Mesendoderm (in vitro differentiated cells): ENCODE data around the gene ZSWIM8.
"Not testable (repeated sequence)": the region's sequence is repeated elsewhere in the genome, so short reads cannot be mapped to it uniquely, and the experiment has no call there.

Source experiments
- DNase-seq: peaks from one replicate; pipeline ENCODE4 v3.0.0; 2013
- H2AK5ac ChIP-seq: 2 replicates; pipeline ENCODE4 v1.6.1; 2013; ENCODE audit warnings: low read length, inconsistent platforms
- H2BK120ac ChIP-seq: 2 replicates; pipeline ENCODE4 v1.6.1; 2013; ENCODE audit warnings: low read depth, mild to moderate bottlenecking, low read length, moderate library complexity, mixed read lengths
- H2BK15ac ChIP-seq: replicated peaks from 2 replicates; pipeline ENCODE4 v1.6.1; 2013; ENCODE audit warnings: low read depth, mild to moderate bottlenecking, moderate library complexity
- H2BK5ac ChIP-seq: 2 replicates; pipeline ENCODE4 v1.6.1; 2013; ENCODE audit warnings: low read length, inconsistent platforms
- H3K18ac ChIP-seq: 2 replicates; pipeline ENCODE4 v1.6.1; 2013; ENCODE audit warnings: mild to moderate bottlenecking, low read length, mixed read lengths
- H3K23ac ChIP-seq: one replicate; pipeline ENCODE4 v1.6.1; 2013; ENCODE audit warnings: low read length
- H3K27ac ChIP-seq: 2 replicates; pipeline ENCODE4 v1.5.1; 2013; ENCODE audit warnings: low read depth, mild to moderate bottlenecking, inconsistent platforms, low read length, moderate library complexity
- H3K27me3 ChIP-seq: 2 replicates; pipeline ENCODE4 v1.6.1; 2013; ENCODE audit warnings: low read length, control low read depth, mild to moderate bottlenecking, inconsistent platforms; ENCODE audit not compliant: insufficient read depth, poor library complexity
- H3K36me3 ChIP-seq: 2 replicates; pipeline ENCODE4 v1.6.1; 2013; ENCODE audit warnings: low read length, inconsistent platforms; ENCODE audit not compliant: control insufficient read depth, insufficient read depth
- H3K4ac ChIP-seq: one replicate; pipeline ENCODE4 v1.6.1; 2013; ENCODE audit warnings: low read depth, mild to moderate bottlenecking, low read length, moderate library complexity
- H3K4me1 ChIP-seq: 2 replicates; pipeline ENCODE4 v1.6.1; 2013; ENCODE audit warnings: low read depth, low read length, inconsistent platforms; ENCODE audit not compliant: control insufficient read depth
- H3K4me2 ChIP-seq: 2 replicates; pipeline ENCODE4 v1.6.1; 2013; ENCODE audit warnings: low read length
- H3K4me3 ChIP-seq: 2 replicates; pipeline ENCODE4 v1.5.1; 2013; ENCODE audit warnings: mild to moderate bottlenecking, low read length
- H3K56ac ChIP-seq: one replicate; pipeline ENCODE4 v1.6.1; 2013; ENCODE audit warnings: low read length
- H3K79me1 ChIP-seq: 2 replicates; pipeline ENCODE4 v1.6.1; 2013; ENCODE audit warnings: low read length, inconsistent platforms
- H3K79me2 ChIP-seq: 2 replicates; pipeline ENCODE4 v1.6.1; 2013; ENCODE audit warnings: mild to moderate bottlenecking, low read length; ENCODE audit not compliant: control insufficient read depth, insufficient read depth
- H3K9ac ChIP-seq: 2 replicates; pipeline ENCODE4 v1.6.1; 2013; ENCODE audit warnings: low read length, inconsistent platforms
- H4K5ac ChIP-seq: one replicate; pipeline ENCODE4 v1.6.1; 2013; ENCODE audit warnings: low read length
- H4K8ac ChIP-seq: one replicate; pipeline ENCODE4 v1.6.1; 2013; ENCODE audit warnings: low read depth, mild to moderate bottlenecking, control low read depth, low read length, moderate library complexity
- WGBS: extraction: QIAGEN DNeasy Blood & Tissue Kit; methylation state at CpG from one replicate; pipeline ENCODE4 v1.1.7; 2013; ENCODE audit warnings: low lambda C conversion rate, missing lambda C conversion rate; ENCODE audit not compliant: insufficient coverage; ENCODE audit errors: extremely low coverage; 5-methylcytosine and 5-hydroxymethylcytosine counted together

The ZSWIM8 gene

DNA sequence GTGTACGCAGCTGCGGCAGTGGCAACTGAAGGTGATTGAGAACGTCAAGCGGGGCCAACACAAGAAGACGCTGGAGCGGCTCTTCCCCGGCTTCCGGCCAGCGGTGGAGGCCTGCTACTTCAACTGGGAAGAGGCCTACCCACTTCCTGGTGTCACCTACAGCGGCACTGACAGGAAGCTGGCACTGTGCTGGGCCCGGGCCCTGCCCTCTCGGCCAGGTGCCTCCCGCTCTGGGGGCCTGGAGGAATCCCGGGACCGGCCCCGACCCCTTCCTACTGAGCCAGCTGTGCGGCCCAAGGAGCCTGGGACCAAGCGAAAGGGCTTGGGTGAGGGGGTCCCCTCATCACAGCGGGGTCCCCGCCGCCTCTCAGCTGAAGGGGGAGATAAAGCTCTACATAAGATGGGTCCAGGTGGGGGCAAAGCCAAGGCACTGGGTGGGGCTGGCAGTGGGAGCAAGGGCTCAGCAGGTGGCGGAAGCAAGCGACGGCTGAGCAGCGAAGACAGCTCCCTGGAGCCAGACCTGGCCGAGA lies 6.5 kb downstream of the ZSWIM8 start:
- no CpG with 5 or more reads among the region's 26 CpGs for WGBS

DNA sequence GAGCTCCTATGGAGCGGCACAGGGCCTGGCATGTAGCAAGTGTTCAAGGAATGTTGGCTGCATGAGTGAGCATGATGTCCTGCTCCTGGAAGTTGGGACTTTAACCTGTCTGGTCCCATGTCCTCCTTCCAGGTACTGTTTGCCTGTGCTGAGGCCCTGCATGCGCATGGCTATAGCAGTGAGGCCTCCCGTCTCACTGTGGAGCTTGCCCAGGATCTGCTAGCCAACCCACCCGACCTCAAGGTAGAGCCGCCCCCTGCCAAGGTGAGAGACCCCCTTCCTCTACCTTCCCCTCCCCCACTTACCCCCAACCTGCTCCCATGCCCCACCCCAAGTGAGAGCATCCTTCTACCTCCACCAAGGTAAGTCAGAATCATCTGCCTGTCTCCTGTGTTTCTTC lies 8.1 kb downstream of the ZSWIM8 start:
- no CpG with 5 or more reads among the region's 5 CpGs for WGBS
- H3K36me3 ChIP-seq: peaks cover 7% of the 10 kb centered on the region

More for the DNA sequence above, 6.5 kb downstream of the ZSWIM8 start:
- peaks cover 4% of the 10 kb centered on the region for H3K36me3 ChIP-seq
- H3K9ac ChIP-seq: no peak overlapping the region
- DNase-seq: no peak
- H2BK120ac ChIP-seq: no peak overlapping the region
- no peak overlapping the region for H2AK5ac ChIP-seq
- no peaks in the 10 kb centered on the region for H3K4me1 ChIP-seq
- no peak overlapping the region for H3K4ac ChIP-seq
- no peak overlapping the region for H3K56ac ChIP-seq
- no peaks in the 10 kb centered on the region for H3K79me2 ChIP-seq
- H3K4me2 ChIP-seq: no peak overlapping the region
- no peak overlapping the region for H2BK5ac ChIP-seq
- H2BK15ac ChIP-seq: no peak overlapping the region
- H3K79me1 ChIP-seq: peaks cover 2% of the 10 kb centered on the region
- H4K8ac ChIP-seq: no peak overlapping the region
- no peak overlapping the region for H3K27ac ChIP-seq
- no peak overlapping the region for H4K5ac ChIP-seq
- H3K18ac ChIP-seq: no peak overlapping the region
- no peak overlapping the region for H3K23ac ChIP-seq
- H3K27me3 ChIP-seq: no peaks in the 10 kb centered on the region
- H3K4me3 ChIP-seq: no peak overlapping the region

GRCh38 chr10:73795491-73795890 lies 10.1 kb downstream of the ZSWIM8 start:
- H3K4me2 ChIP-seq, H3K56ac ChIP-seq: not testable (repeated sequence)
- no CpG with 5 or more reads among the region's 10 CpGs for WGBS

More for the DNA sequence above, 8.1 kb downstream of the ZSWIM8 start:
- Histone ChIP-seq H4K5ac (no peak overlapping the region), H3K9ac (no peak overlapping the region), H3K23ac (no peak overlapping the region), H3K27ac (no peak overlapping the region), H3K27me3 (no peaks in the 10 kb centered on the region), H3K79me1 (no peaks in the 10 kb centered on the region), H3K56ac (no peak overlapping the region), H2AK5ac (no peak overlapping the region), H2BK120ac (no peak overlapping the region), H3K4ac (no peak overlapping the region), H3K4me2 (no peak overlapping the region), H3K4me3 (no peak overlapping the region), H4K8ac (no peak overlapping the region), H2BK5ac (no peak overlapping the region), H3K18ac (no peak overlapping the region), H2BK15ac (no peak overlapping the region), H3K79me2 (no peaks in the 10 kb centered on the region), H3K4me1 (no peaks in the 10 kb centered on the region)
- DNase-seq: no peak

GRCh38 chr10:73796035-73796434 lies 10.6 kb downstream of the ZSWIM8 start:
- H3K18ac ChIP-seq, H2BK120ac ChIP-seq, H3K4ac ChIP-seq, H3K4me2 ChIP-seq, H3K79me1 ChIP-seq, H3K27ac ChIP-seq, H3K4me1 ChIP-seq, H4K8ac ChIP-seq, H3K56ac ChIP-seq, DNase-seq, H3K4me3 ChIP-seq, H4K5ac ChIP-seq, H2BK5ac ChIP-seq, H3K23ac ChIP-seq, H2AK5ac ChIP-seq, H3K79me2 ChIP-seq, H2BK15ac ChIP-seq, H3K9ac ChIP-seq, H3K27me3 ChIP-seq: not testable (repeated sequence)
- WGBS: no CpG with 5 or more reads among the region's 8 CpGs
- H3K36me3 ChIP-seq: peaks cover 15% of the 10 kb centered on the region

More at GRCh38 chr10:73795491-73795890, 10.1 kb downstream of the ZSWIM8 start:
- not testable (repeated sequence) for H4K5ac ChIP-seq, H3K4me3 ChIP-seq, H3K9ac ChIP-seq, H2BK5ac ChIP-seq, H3K27me3 ChIP-seq, H3K4ac ChIP-seq, H3K27ac ChIP-seq, DNase-seq, H3K79me2 ChIP-seq, H2BK15ac ChIP-seq, H2AK5ac ChIP-seq, H2BK120ac ChIP-seq, H3K4me1 ChIP-seq, H4K8ac ChIP-seq, H3K18ac ChIP-seq, H3K79me1 ChIP-seq, H3K23ac ChIP-seq
- H3K36me3 ChIP-seq: peaks cover 14% of the 10 kb centered on the region

- Histone ChIP-seq H2AK5ac (no peak overlapping the region), H4K5ac (no peak overlapping the region), H3K4me2 (no peak overlapping the region), H3K18ac (no peak overlapping the region), H3K4me3 (no peak overlapping the region), H3K79me1 (no peaks in the 10 kb centered on the region), H2BK15ac (no peak overlapping the region), H2BK5ac (no peak overlapping the region), H4K8ac (no peak overlapping the region), H3K4ac (no peak overlapping the region), H3K27ac (no peak overlapping the region), H3K4me1 (no peaks in the 10 kb centered on the region), H3K56ac (no peak overlapping the region), H3K79me2 (no peaks in the 10 kb centered on the region), H2BK120ac (no peak overlapping the region), H3K23ac (no peak overlapping the region), H3K36me3 (peaks cover 17% of the 10 kb centered on the region), H3K27me3 (no peaks in the 10 kb centered on the region), H3K9ac (no peak overlapping the region)
- DNase-seq: no peak
- no CpG with 5 or more reads among the region's 5 CpGs for WGBS
Measured at GRCh38 chr10:73796766-73797165, 11.4 kb downstream of the ZSWIM8 start.
